HG03139 (cell line): ENCODE results near the gene NUP98.
"Not testable (repeated sequence)": the region's sequence is repeated elsewhere in the genome, so short reads cannot be mapped to it uniquely, and the experiment has no call there.

ENCODE experiments used
- ATAC-seq: cut with Tn5 transposase; IDR thresholded peaks from one replicate; pipeline ENCODE4 v1.9.1; 2021; ENCODE audit not compliant: unreplicated experiment

The NUP98 gene

DNA sequence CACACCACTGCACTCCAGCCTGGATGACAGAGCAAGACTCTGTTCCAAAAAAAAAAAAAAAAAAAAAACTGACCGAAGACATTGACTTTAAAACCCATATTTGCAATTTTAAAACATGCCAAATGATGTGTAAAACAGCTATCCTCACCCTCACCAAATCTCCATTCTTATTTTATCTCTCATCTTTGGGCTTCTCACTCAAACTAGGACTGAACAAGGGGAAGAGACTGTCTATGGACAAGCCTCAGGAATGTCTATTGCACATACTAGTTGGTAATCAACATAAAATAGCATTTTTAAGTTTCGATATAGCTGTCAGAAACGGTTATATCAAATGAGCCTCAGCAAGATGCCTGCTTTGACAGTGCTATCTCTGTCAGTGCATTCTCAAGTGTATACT lies 118.3 kb downstream of the NUP98 start:
- ATAC-seq: no peak

- no peak for ATAC-seq
These were observed 121.4 kb downstream of the NUP98 start for GRCh38 chr11:3675971-3676370.

DNA sequence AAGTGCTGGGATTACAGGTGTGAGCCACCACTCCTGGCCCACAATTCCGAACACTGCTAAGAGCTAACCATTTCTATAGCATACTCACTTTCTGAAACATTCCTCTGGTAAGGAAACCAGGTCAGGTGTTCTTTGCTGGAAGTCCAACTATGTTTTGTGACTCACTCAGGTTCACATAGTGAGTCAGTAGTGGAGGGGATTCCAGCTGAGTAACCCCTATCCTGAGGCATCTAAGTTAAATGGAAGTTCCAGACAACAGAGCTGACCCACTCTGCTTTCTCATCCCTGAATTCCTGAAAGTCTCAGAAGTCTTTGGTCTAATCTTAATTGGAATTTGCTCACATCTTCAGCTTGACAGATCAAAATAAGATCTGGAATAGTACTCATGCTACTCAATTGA lies 123.2 kb downstream of the NUP98 start:
- ATAC-seq: no peak

- no peak for ATAC-seq
These were observed 125.8 kb downstream of the NUP98 start, which contains the start of gene CHRNA10 for GRCh38 chr11:3671334-3672254. TSS of gene CHRNA10 (minus strand) at chr11:3671384. CDS start at chr11:3671312, 72 bp downstream.

- no peak for ATAC-seq
These were observed 127.6 kb downstream of the NUP98 start for GRCh38 chr11:3669742-3670183.

GRCh38 chr11:3669128-3669527 lies 128.2 kb downstream of the NUP98 start:
- ATAC-seq: no peak

DNA sequence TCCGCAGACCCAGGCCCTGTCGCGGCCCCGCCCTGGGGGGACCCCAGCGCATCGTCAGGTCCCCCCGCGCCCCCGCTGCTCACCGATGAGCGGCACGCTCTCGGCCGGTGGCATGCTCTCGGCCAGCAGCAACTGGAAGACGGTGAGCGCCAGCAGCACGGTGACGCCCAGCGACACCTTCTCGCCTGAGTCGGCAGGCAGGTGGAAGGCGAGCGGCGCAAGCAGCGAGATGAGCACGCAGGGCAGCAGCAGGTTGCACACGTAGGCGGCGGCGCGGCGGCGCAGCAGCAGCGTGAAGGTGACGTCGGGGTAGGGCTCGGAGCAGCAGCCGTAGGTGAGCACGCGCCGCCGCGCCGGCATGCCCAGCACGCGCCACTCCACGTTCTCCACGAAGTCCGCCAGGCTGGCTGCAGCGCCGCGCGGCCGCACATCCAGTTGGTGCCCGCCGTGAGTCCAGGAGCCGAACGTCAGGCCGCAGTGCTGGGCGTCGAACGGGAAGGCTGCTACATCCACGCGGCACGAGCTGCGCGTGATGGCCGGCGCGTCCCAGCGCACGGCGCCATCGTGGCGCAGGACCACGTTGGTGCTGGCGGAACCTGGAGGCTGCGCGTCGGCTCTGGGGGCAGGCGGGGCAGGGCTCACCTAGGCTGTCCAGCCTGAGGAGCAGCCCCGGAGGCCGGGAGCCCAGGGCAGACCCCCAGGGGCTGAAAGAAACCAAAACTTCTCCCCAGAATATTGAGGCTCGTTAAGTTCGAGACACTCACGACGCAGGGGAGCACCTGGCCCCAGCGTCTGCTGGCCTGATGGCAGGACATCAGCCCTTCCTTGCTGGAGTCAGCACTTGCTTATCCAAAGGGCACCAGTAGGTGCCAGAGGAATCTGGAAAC lies 130.0 kb downstream of the NUP98 start:
- no peak for ATAC-seq

GRCh38 chr11:3666023-3666530 lies 131.3 kb downstream of the NUP98 start:
- no peak for ATAC-seq

DNA sequence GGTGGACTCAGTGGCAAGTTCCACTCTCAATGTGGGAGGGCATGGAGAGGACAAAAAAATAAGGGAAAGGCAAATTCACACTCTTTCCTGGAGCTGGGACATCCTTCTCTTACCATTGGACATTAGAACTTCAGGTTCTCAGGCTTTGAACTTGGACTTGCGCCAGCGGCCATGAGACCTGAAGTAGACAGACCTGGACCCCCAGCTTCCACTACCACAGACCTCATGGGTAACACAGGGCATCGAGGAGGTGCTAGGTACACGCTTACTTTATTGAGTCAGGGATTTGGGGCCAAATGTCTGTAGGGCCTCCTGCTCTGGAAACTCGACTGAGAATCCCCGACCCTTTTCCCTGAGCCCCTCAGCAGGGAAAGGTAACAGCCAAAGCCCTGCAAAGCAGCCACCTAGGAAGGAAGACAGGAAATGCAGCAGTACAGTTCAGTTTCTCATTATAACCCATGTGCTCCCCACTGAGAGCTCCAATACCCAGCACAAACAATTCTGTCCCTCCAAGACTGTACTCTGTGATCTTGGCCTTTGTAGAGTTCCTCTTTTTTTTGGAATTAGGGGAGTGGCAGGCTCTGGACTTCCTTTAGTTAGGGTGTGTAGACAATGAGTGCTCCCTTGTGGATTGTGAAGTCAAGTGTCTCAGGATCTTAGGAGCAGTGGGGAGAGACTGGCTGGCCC lies 131.9 kb downstream of the NUP98 start:
- ATAC-seq: no peak

DNA sequence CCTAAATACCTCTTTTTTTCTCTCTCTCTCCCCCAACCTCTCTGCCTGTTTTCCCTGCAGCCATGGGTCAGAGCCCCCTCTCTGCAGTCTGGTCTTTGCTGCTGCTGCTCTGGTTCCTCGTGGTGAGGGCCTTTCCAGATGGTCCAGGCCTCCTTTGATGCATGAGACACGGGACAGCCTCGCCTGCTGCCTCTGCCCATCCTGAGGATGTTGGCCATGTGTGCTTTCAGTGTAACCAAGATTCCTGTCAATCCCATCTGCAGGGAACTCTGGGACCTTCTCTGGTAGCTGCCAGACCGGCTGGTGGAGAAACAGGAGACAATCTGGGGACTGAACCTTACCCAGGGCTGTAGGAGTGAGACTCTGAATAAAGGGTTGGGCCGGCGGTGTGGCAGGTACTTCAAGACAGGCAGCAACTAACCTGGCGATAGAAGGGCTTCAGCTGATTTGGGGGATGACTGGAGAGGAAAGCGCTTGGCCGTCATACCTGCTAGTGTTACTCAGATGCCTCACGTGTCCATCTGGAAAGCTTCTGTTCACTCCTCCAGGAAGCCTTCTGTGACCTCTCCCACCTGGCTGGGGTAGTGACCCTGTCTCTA lies 133.2 kb downstream of the NUP98 start:
- no peak for ATAC-seq

- no peak for ATAC-seq
These were observed 134.5 kb downstream of the NUP98 start for GRCh38 chr11:3662856-3663255.

- ATAC-seq: no peak
These were observed 136.4 kb downstream of the NUP98 start for GRCh38 chr11:3660960-3661359.

- ATAC-seq: no peak
These were observed 137.5 kb downstream of the NUP98 start for GRCh38 chr11:3659595-3660515.

GRCh38 chr11:3658252-3658651 lies 139.1 kb downstream of the NUP98 start:
- no peak for ATAC-seq

DNA sequence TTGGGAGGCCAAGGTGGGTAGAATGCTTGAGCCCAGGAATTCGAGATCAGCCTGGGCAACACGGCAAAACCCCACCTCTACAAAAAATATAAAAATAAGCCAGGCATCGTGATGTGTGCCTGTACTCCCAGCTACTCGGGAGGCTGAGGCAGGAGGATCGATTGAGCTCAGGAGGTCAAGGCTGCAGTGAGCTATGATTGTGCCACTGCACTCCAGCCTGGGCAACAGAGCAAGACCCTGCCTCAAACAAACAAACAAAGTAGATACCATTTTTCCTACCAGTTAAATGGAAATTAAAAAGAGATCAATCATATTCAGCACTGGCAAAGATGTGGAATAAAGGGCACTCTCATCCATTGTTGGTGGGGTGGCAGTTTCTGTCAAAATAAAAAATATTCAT lies 140.0 kb downstream of the NUP98 start:
- not testable (repeated sequence) for ATAC-seq

GRCh38 chr11:3655547-3655946 lies 141.8 kb downstream of the NUP98 start:
- ATAC-seq: no peak

DNA sequence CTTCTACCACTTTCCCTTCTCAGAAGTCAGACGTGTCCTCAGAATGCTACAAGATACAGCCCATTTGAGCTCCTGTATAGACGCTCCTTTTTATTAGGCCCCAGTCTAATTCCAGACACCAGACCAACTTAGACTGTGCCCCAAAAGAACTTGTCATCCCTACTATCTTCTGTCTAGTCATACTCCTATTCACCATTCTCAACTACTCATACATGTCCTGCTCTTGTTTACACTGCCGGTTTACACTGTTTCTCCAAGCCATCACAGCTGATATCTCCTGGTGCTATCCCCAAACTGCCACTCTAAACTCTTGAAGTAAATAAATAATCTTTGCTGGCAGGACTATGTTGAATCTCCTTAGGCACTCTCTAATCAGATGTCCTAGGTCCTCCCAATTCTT lies 144.8 kb downstream of the NUP98 start:
- not testable (repeated sequence) for ATAC-seq

DNA sequence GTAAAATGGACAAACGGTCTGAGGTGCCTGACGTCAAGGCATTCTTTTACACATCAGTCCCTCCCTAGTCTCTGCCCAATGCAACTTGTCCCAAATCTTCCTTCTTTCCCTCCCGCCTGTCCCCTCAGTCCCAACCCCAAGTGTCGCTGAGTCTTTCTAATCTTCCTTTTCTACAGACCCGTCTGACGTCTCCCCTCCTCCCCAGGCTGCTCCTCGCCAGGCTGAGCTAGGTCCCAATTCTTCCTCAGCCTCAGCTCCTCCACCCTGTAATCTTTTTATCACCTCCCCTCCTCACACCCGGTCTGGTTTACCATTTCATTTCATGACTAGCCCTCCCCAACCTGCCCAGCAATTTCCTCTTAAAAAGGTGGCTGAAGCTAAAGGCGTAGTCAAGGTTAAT lies 148.0 kb downstream of the NUP98 start:
- not testable (repeated sequence) for ATAC-seq

GRCh38 chr11:3648843-3649242 lies 148.5 kb downstream of the NUP98 start:
- ATAC-seq: not testable (repeated sequence)
